DOHH2 (cell line): Measurements from ENCODE around the gene CYFIP2.

Experiments
- H3F3A ChIP-seq: fragments of 200-600 bp; sonication (generic), shearing (Covaris generic); 2 replicates; pipeline ENCODE4 v1.6.0; 2016; ENCODE audit warnings: antibody characterized with exemption, mild to moderate bottlenecking; ENCODE audit not compliant: control insufficient read depth, insufficient read depth
- H3K27ac ChIP-seq: fragments of 200-600 bp; sonication (generic); 2 replicates; pipeline ENCODE4 v1.5.1; 2014; ENCODE audit warnings: low read depth, mild to moderate bottlenecking, low read length, moderate library complexity
- H3K27me3 ChIP-seq: fragments of 200-600 bp; sonication (generic); 2 replicates; pipeline ENCODE4 v1.6.1; 2014; ENCODE audit warnings: mild to moderate bottlenecking, low read length, mixed read lengths; ENCODE audit not compliant: control insufficient read depth
- H3K36me3 ChIP-seq: fragments of 200-600 bp; sonication (generic); 2 replicates; pipeline ENCODE4 v1.6.1; 2014; ENCODE audit warnings: mild to moderate bottlenecking, low read length, moderate library complexity, mixed read lengths; ENCODE audit not compliant: control insufficient read depth
- H3K4me1 ChIP-seq: fragments of 200-600 bp; sonication (generic); 2 replicates; pipeline ENCODE4 v1.6.1; 2014; ENCODE audit warnings: mild to moderate bottlenecking, low read length, mixed read lengths; ENCODE audit not compliant: control insufficient read depth
- H3K4me2 ChIP-seq: fragments of 200-600 bp; sonication (generic); 2 replicates; pipeline ENCODE4 v1.6.0; 2014; ENCODE audit warnings: mild to moderate bottlenecking, low read length, moderate library complexity
- H3K4me3 ChIP-seq: fragments of 200-600 bp; sonication (generic); 2 replicates; pipeline ENCODE4 v1.5.1; 2014; ENCODE audit warnings: mild to moderate bottlenecking, low read length, mixed read lengths
- H3K79me2 ChIP-seq: fragments of 200-600 bp; sonication (generic); 2 replicates; pipeline ENCODE4 v1.6.1; 2014; ENCODE audit warnings: mild to moderate bottlenecking, low read length, mixed read lengths; ENCODE audit not compliant: control insufficient read depth
- H3K9me2 ChIP-seq: fragments of 200-600 bp; sonication (generic); replicated peaks from 2 replicates; pipeline ENCODE4 v1.6.1; 2014; ENCODE audit warnings: mild to moderate bottlenecking, low read length, mixed read lengths; ENCODE audit not compliant: control insufficient read depth
- H3K9me3 ChIP-seq: fragments of 200-600 bp; sonication (generic); 2 replicates; pipeline ENCODE4 v1.6.1; 2014; ENCODE audit warnings: antibody characterized with exemption, low read length, mixed read lengths; ENCODE audit not compliant: control insufficient read depth, insufficient read depth
- H4K20me1 ChIP-seq: fragments of 200-600 bp; sonication (generic); 2 replicates; pipeline ENCODE4 v1.6.0; 2014; ENCODE audit warnings: low read depth, mild to moderate bottlenecking, antibody characterized with exemption, low read length, moderate library complexity; ENCODE audit not compliant: control insufficient read depth, insufficient read depth
- EZH2phosphoT487 ChIP-seq: fragments of 200-600 bp; sonication (generic); IDR thresholded peaks from 2 replicates; pipeline ENCODE4 v1.6.1; 2017; ENCODE audit warnings: borderline replicate concordance, mild to moderate bottlenecking, antibody characterized with exemption, low read length, moderate library complexity, mixed read lengths
- TF ChIP-seq, protein P1 (sequence below): fragments of 200-600 bp; sonication (generic); IDR thresholded peaks from one replicate; pipeline ENCODE4 v1.5.1; 2014; ENCODE audit warnings: antibody characterized with exemption, mild to moderate bottlenecking, low read depth, low read length; ENCODE audit not compliant: poor library complexity, severe bottlenecking

Gene CYFIP2

GRCh38 chr5:157311595-157311994, 45.7 kb downstream of the CYFIP2 start:
- 0 out of 2 replicates have a peak, but pooled peaks cover 4% of the 10 kb centered on the region for H3F3A ChIP-seq
- no peak overlapping the region for H3K4me3 ChIP-seq
- H3K27ac ChIP-seq, result no peak overlapping the region
- no peaks in the 10 kb centered on the region for H3K27me3 ChIP-seq
- no peaks in the 10 kb centered on the region for H3K9me2 ChIP-seq
- peaks cover 85% of the 10 kb centered on the region for H3K36me3 ChIP-seq
- TF ChIP-seq, protein P1, sequence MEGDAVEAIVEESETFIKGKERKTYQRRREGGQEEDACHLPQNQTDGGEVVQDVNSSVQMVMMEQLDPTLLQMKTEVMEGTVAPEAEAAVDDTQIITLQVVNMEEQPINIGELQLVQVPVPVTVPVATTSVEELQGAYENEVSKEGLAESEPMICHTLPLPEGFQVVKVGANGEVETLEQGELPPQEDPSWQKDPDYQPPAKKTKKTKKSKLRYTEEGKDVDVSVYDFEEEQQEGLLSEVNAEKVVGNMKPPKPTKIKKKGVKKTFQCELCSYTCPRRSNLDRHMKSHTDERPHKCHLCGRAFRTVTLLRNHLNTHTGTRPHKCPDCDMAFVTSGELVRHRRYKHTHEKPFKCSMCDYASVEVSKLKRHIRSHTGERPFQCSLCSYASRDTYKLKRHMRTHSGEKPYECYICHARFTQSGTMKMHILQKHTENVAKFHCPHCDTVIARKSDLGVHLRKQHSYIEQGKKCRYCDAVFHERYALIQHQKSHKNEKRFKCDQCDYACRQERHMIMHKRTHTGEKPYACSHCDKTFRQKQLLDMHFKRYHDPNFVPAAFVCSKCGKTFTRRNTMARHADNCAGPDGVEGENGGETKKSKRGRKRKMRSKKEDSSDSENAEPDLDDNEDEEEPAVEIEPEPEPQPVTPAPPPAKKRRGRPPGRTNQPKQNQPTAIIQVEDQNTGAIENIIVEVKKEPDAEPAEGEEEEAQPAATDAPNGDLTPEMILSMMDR, result no peak
- TF ChIP-seq EZH2phosphoT487, result no peak
- no peak overlapping the region for H3K4me2 ChIP-seq
- H3K4me1 ChIP-seq, result peaks cover 10% of the 10 kb centered on the region
- H4K20me1 ChIP-seq, result no peaks in the 10 kb centered on the region
- no peaks in the 10 kb centered on the region for H3K79me2 ChIP-seq
- H3K9me3 ChIP-seq, result no peaks in the 10 kb centered on the region

DNA sequence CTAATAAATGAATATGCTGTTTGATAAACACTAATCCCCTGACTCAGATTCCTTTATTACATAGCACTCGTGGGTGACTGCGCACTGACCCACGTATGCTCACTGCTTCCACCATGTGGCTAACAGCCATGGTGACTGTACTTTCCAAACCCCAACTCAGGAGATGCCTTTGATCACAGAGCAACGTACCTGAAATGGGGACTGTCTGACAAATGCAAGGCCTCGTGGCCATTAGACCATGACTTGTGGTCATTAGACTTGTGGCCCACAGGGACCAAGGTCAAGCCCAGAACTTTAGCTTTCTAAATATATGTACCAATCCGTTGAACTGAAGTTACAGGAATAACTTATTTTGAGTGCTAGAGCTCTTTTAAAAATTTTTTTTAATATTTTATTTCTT, 46.6 kb downstream of the CYFIP2 start:
- Histone ChIP-seq H3K4me1 (0 out of 2 replicates have a peak, but pooled peaks cover 3% of the 10 kb centered on the region), H3K9me3 (no peaks in the 10 kb centered on the region), H3K4me2 (no peak overlapping the region), H4K20me1 (no peaks in the 10 kb centered on the region), H3K9me2 (no peaks in the 10 kb centered on the region), H3K36me3 (peaks cover 85% of the 10 kb centered on the region), H3F3A (0 out of 2 replicates have a peak, but pooled peaks cover 4% of the 10 kb centered on the region), H3K79me2 (no peaks in the 10 kb centered on the region), H3K27me3 (no peaks in the 10 kb centered on the region), H3K4me3 (no peak overlapping the region), H3K27ac (no peak overlapping the region)
- TF ChIP-seq EZH2phosphoT487, result no peak
- TF ChIP-seq, protein P1, result peak; percentile 80

DNA sequence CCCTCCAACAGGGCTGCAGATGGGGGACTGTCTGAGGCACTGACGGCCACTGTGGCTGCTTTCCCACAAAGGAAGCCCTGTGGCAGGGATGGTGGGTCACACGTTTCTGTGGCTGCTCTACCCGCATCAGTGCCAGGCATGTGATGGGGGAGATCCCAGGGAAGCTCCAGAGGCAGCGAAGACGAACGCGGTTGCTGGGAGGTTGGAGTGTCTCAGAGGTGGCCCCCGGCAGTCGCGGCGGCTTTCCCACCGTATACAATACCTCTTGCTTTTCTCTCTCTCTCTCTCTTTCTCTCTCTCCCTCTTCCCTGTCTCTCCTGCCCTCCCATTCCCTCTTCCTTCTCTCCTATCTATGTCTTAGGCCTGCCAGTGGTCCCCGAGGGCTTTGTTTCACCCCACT, 56.7 kb downstream of the CYFIP2 start:
- H3F3A ChIP-seq, result peaks cover 6% of the 10 kb centered on the region; the same call in 1 of the 2 replicates
- H3K79me2 ChIP-seq, result no peaks in the 10 kb centered on the region
- H3K9me3 ChIP-seq, result no peaks in the 10 kb centered on the region
- H3K36me3 ChIP-seq, result peaks cover 94% of the 10 kb centered on the region
- H3K9me2 ChIP-seq, result no peaks in the 10 kb centered on the region
- no peaks in the 10 kb centered on the region for H3K27me3 ChIP-seq
- H3K4me3 ChIP-seq, result no peak overlapping the region
- TF ChIP-seq, protein P1, result no peak
- TF ChIP-seq EZH2phosphoT487, result no peak
- H3K27ac ChIP-seq, result no peak overlapping the region
- H4K20me1 ChIP-seq, result no peaks in the 10 kb centered on the region
- no peak overlapping the region for H3K4me2 ChIP-seq
- H3K4me1 ChIP-seq, result no peaks in the 10 kb centered on the region
